Parathyroid adenoma (tissue), 2 donors: Measurements from ENCODE around the gene NBEAL2.

Source experiments
- H2AFZ ChIP-seq: fragments of 300-600 bp; sonication (generic); one replicate; pipeline ENCODE4 v1.7.0; 2017; ENCODE audit warnings: antibody characterized with exemption, mild to moderate bottlenecking
- H3K27ac ChIP-seq: fragments of 300-600 bp; sonication (generic); one replicate; pipeline ENCODE4 v1.7.0; 2017
- H3K27me3 ChIP-seq: fragments of 300-600 bp; sonication (generic); one replicate; pipeline ENCODE4 v1.7.0; 2017; ENCODE audit warnings: low read length; ENCODE audit not compliant: control insufficient read depth, insufficient read depth
- H3K36me3 ChIP-seq: fragments of 300-600 bp; sonication (generic); one replicate; pipeline ENCODE4 v1.7.0; 2017; ENCODE audit warnings: low read length; ENCODE audit not compliant: control insufficient read depth, insufficient read depth
- H3K4me1 ChIP-seq: fragments of 300-600 bp; sonication (generic); one replicate; pipeline ENCODE4 v1.7.0; 2017; ENCODE audit warnings: control low read depth
- H3K4me2 ChIP-seq: fragments of 300-600 bp; sonication (generic); one replicate; pipeline ENCODE4 v1.7.0; 2017; ENCODE audit warnings: low read length
- H3K4me3 ChIP-seq: fragments of 300-600 bp; sonication (generic); one replicate; pipeline ENCODE4 v1.7.0; 2017; ENCODE audit warnings: low read depth, low read length
- H3K79me2 ChIP-seq: fragments of 300-600 bp; sonication (generic); one replicate; pipeline ENCODE4 v1.7.0; 2017; ENCODE audit warnings: control low read depth
- H3K9ac ChIP-seq: fragments of 300-600 bp; sonication (generic); one replicate; pipeline ENCODE4 v1.7.0; 2017; ENCODE audit warnings: mild to moderate bottlenecking
- H3K9me3 ChIP-seq: fragments of 300-600 bp; sonication (generic); one replicate; pipeline ENCODE4 v1.7.0; 2017; ENCODE audit warnings: low read length; ENCODE audit not compliant: control insufficient read depth
- CTCF ChIP-seq: fragments of 300-600 bp; sonication (generic); IDR thresholded peaks from one replicate; pipeline ENCODE4 v1.7.0; 2017; ENCODE audit warnings: antibody characterized with exemption, mild to moderate bottlenecking
- donor health status: primary hyperparathyroidism.

NBEAL2 gene

GRCh38 chr3:46947981-46948791 is 31.3 kb upstream of the NBEAL2 start:
- H3K27me3 ChIP-seq = no peaks in the 10 kb centered on the region
- no peaks in the 10 kb centered on the region for H3K9me3 ChIP-seq
- H3K36me3 ChIP-seq = no peaks in the 10 kb centered on the region
- H3K4me2 ChIP-seq = peak overlapping the region; percentile 67
- no peak overlapping the region for H3K9ac ChIP-seq
- TF ChIP-seq CTCF = no peak
- peak overlapping the region; percentile 28 for H3K4me3 ChIP-seq
- peaks cover 76% of the 10 kb centered on the region for H3K4me1 ChIP-seq
- peak overlapping the region; percentile 97 for H3K27ac ChIP-seq
- no peak overlapping the region for H2AFZ ChIP-seq
- H3K79me2 ChIP-seq = peaks cover 47% of the 10 kb centered on the region

GRCh38 chr3:46948830-46949671 is 30.4 kb upstream of the NBEAL2 start:
- no peak overlapping the region for H3K9ac ChIP-seq

GRCh38 chr3:46950177-46950576 is 29.3 kb upstream of the NBEAL2 start:
- H3K36me3 ChIP-seq = no peaks in the 10 kb centered on the region
- TF ChIP-seq CTCF = no peak
- H2AFZ ChIP-seq = no peak overlapping the region
- peaks cover 49% of the 10 kb centered on the region for H3K79me2 ChIP-seq
- peaks cover 71% of the 10 kb centered on the region for H3K4me1 ChIP-seq
- no peak overlapping the region for H3K4me3 ChIP-seq
- H3K27ac ChIP-seq = no peak overlapping the region
- no peak overlapping the region for H3K4me2 ChIP-seq
- no peak overlapping the region for H3K9ac ChIP-seq
- H3K27me3 ChIP-seq = no peaks in the 10 kb centered on the region
- H3K9me3 ChIP-seq = no peaks in the 10 kb centered on the region

More at GRCh38 chr3:46948830-46949671, 30.4 kb upstream of the NBEAL2 start:
- no peak for TF ChIP-seq CTCF
- peak overlapping the region; percentile 67 for H3K4me2 ChIP-seq
- H2AFZ ChIP-seq = no peak overlapping the region
- H3K4me1 ChIP-seq = peaks cover 73% of the 10 kb centered on the region
- H3K27me3 ChIP-seq = no peaks in the 10 kb centered on the region
- no peaks in the 10 kb centered on the region for H3K9me3 ChIP-seq
- H3K79me2 ChIP-seq = peaks cover 49% of the 10 kb centered on the region
- H3K36me3 ChIP-seq = no peaks in the 10 kb centered on the region
- peak overlapping the region; percentile 97 for H3K27ac ChIP-seq
- H3K4me3 ChIP-seq = no peak overlapping the region

- Histone ChIP-seq H3K4me1 (peaks cover 71% of the 10 kb centered on the region), H3K4me2 (no peak overlapping the region), H3K4me3 (no peak overlapping the region), H2AFZ (no peak overlapping the region), H3K27me3 (no peaks in the 10 kb centered on the region), H3K79me2 (peaks cover 54% of the 10 kb centered on the region), H3K27ac (no peak overlapping the region), H3K9me3 (no peaks in the 10 kb centered on the region), H3K9ac (no peak overlapping the region), H3K36me3 (no peaks in the 10 kb centered on the region)
- no peak for TF ChIP-seq CTCF
Observed at GRCh38 chr3:46950650-46951241, 28.7 kb upstream of the NBEAL2 start.
